Testis (tissue), 2 donors: ENCODE data around the gene CENPP.

ENCODE experiments used
- POLR2A ChIP-seq: fragments of 450-650 bp; IDR thresholded peaks from one replicate; pipeline ENCODE4 v1.6.1; 2017; ENCODE audit warnings: antibody characterized with exemption, mild to moderate bottlenecking, moderate library complexity
- TF ChIP-seq, protein P1 (sequence below), 3 experiments: fragments of 450-650 bp in 2 of 3; fragments of 200-600 bp in 1 of 3; sonication (generic) in 1 of 3; IDR thresholded peaks; one replicate each; pipeline ENCODE4 v1.5.1; 2016 to 2019; ENCODE audit warnings: antibody characterized with exemption in 3 of 3, mild to moderate bottlenecking in 2 of 3, moderate library complexity in 1 of 3

DNA sequence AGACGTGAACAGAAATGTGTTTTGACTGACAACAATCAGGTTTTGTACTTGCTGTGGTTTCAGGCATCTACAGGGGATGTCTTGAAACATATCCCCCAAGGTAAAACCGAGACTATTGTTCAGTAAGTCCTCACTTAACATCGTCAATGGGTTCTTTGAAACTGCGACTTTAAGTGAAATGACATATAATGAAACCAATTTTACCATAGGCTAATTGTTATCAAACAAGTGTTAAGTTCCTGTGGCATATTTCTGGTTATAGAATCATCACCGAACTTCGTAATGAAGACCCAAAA lies 114.9 kb downstream of the CENPP start:
- TF ChIP-seq, protein P1, sequence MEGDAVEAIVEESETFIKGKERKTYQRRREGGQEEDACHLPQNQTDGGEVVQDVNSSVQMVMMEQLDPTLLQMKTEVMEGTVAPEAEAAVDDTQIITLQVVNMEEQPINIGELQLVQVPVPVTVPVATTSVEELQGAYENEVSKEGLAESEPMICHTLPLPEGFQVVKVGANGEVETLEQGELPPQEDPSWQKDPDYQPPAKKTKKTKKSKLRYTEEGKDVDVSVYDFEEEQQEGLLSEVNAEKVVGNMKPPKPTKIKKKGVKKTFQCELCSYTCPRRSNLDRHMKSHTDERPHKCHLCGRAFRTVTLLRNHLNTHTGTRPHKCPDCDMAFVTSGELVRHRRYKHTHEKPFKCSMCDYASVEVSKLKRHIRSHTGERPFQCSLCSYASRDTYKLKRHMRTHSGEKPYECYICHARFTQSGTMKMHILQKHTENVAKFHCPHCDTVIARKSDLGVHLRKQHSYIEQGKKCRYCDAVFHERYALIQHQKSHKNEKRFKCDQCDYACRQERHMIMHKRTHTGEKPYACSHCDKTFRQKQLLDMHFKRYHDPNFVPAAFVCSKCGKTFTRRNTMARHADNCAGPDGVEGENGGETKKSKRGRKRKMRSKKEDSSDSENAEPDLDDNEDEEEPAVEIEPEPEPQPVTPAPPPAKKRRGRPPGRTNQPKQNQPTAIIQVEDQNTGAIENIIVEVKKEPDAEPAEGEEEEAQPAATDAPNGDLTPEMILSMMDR (IDR thresholded peaks at IDR 0.05): no peak
- TF ChIP-seq POLR2A: no peak
